Cortex of kidney (tissue), 1 donor: ENCODE measurements around the gene RAB8A.
"Not testable (repeated sequence)": the region's sequence is repeated elsewhere in the genome, so short reads cannot be mapped to it uniquely, and the experiment has no call there.

Experiments
- DNase-seq: peaks from one replicate; lab custom pipeline; 2025; lab: John Stamatoyannopoulos, UW

RAB8A gene

DNA sequence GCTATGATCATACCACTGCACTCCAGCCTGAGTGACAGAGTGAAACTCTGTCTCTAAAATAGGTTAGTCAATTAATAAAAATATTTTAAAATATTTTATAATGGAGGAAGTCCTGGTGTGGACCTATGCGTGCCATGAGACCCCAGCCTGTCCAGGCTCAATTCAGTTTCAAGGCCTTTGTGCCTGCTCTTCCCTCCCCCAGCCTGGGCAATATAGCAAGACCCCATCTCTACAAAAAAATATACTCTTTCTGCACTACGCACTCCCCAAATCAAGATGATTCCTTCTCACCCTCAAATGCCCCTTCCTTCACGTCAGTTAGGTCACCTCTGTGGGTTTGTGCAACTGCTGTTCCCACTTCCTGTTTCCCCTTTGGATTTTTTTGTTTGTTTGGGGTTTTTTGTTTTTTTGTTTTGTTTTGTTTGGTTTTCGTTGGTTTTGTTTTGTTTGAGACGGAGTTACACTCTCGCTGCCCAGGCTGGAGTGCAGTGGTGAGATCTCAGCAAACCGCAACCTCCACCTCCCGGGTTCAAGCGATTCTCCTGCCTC, 30.4 kb downstream of the RAB8A start:
- DNase-seq = no peak

- no peak for DNase-seq
These were observed 31.9 kb downstream of the RAB8A start, which contains the start of gene HSH2D for GRCh38 chr19:16143399-16144215. HSH2D (plus strand) TSS chr19:16143685; CDS start chr19:16148751, 5,066 bp downstream.

DNA sequence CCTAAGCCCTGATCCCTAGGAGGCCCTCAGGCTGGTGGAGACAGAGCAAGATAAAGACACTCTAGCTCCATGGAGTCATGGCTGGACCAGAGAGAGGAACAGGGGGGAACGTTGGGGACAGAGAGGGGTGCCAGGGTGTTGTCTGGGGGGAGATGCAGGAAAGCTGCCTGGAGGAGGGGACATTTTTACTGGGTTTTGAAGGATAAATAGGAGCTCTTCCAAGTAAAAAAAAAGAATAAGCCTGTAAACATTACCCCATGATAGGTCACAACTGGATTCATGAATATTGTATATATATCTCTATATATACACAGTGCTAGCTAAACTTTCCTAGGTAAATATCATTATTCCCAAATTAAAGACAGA, 32.5 kb downstream of the RAB8A start:
- no peak for DNase-seq

- DNase-seq = no peak
These were observed 34.4 kb downstream of the RAB8A start for GRCh38 chr19:16146112-16146511.

GRCh38 chr19:16148443-16149229, 36.9 kb downstream of the RAB8A start:
- no peak for DNase-seq

- no peak for DNase-seq
These were observed 42.1 kb downstream of the RAB8A start for GRCh38 chr19:16153582-16154336.

GRCh38 chr19:16154557-16154956, 42.9 kb downstream of the RAB8A start:
- no peak for DNase-seq

GRCh38 chr19:16155128-16155527, 43.4 kb downstream of the RAB8A start:
- DNase-seq = no peak

DNA sequence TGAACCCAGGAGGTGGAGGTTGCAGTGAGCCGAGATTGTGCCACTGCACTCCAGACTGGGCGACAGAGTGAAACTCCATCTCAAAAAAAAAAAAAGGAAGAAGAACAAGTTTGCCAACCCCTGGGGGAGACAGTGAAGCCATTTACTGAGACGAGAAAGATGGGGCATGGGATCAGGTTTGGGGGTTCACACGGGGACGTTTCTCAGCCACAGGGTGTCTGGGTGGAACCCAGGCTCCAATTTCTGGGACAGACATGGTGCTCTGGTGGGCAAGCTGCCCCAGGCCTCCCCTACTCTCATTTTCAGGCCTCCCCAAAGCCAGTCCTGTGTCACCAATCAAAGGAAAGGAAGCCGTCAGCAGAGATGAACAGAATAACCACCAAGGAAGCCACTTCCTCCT, 45.2 kb downstream of the RAB8A start:
- no peak for DNase-seq

DNA sequence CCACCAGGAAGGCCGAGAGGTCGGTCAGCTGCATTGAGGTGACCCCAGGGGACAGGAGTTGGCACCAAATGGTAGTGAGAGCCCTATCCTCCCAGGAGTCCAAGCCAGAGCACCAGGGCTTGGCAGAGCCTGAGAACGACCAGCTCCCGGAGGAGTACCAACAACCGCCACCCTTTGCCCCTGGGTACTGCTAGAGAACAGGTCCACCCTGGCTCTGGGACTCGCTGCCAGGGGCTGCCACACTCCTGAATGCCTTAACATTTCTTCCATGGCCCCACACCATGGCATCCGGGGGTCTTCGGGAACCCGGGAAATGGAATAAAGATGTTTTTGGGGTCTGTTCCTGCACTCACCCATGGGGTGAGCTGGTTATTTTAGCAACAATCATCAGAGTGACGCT, 45.9 kb downstream of the RAB8A start:
- DNase-seq = no peak

DNA sequence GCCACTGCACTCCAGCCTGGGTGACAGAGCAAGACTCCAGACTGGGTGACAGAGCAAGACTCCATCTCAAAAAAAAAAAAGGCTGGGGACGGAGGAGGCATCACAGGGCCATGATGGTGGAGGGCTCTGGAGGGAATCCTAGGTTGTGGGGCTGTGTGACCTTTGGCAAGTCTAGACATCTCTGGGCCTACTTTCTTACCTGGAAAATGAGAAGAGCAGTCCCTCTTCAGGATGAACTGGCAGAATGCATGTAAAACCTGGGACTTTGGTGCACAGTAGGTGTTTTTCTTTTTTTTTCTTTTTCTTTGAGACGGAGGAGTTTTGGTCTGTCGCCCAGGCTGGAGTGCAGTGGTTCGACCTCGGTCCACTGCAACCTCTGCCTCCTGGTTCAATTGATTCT, 48.0 kb downstream of the RAB8A start:
- no peak for DNase-seq

DNA sequence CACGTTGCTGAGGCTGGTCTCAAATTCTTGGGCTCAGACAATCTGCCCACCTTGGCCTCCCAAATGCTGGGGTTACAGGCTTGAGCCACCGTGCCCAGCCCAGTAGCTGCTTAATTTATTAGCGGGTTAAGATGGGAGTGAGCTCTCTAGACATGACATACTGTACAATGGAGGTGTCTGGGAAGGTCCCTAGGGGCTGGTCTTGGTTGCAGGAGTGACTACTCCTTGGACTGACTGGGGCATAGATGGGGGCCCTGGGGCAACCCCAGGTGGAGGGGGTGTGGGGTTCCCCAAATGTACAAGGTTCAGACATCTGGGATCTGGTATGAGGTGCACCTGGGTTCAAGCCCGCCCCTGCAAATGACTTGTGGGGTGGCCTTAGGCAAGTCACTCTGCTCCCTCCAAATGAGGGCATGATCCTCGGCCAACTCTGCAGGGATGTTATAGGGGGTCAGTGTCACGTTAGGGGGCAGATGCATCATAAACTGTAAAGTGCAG, 48.8 kb downstream of the RAB8A start:
- DNase-seq = no peak

DNA sequence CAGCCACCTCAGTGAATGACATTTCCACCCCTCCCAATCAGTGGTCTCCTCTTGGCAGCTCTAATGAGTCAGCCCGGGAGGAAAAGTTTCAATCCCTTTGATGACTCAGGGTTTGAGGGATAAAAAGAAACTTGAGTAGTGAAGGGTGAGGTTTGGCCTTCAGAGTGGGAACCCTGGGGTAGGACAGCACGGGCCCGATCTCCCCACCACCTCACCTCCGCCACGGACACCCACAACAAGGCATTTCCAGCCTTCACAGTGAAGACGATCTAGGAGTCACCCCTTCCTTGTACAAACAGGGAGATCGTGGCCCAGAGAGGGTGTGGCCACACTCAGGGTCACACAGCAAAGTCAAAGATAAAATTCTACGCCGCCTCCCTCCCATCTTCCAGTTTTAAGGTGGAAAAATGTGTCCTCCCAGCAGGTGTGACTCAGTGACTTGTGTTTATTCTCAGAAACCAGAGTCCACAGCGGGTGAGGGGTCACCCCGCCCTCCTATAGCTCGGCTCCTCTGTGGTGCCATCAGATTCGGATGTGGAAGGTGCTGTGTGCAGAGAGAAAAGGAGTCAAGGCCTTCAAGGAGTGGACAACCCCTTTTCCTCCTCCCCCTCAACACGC, 49.4 kb downstream of the RAB8A start:
- DNase-seq = no peak

GRCh38 chr19:16161840-16162239, 50.2 kb downstream of the RAB8A start:
- DNase-seq = no peak

DNA sequence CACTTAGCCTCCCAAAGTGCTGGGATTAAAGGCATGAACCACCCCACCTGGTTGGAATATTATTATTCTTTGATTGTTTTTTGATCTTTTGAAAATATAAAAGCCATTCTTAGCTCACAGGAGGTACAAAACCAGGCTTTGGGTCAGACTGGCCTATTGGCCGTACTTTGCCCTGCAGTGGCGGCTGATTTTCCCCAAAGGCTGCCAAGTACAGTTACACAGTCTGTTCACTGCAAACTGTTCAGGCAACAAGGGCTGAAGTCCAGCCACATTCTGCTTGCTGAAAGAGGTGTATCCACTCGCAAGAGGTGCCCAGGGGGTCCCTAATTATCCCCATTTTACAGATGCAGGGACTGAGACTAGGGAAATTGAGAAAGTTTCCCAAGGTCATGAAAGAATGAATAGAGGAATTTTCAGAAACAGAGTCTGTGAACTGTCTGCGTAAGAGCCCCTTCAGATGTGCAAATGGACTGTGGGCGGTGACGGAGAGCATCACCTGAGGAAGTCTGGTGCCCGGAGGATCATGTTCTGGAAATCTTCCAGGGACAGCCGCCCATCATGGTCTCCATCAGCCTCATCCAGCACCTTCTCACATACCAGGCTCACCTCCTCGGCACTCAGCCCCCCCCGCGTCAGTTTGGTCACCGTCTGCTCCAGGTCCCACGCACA, 52.7 kb downstream of the RAB8A start:
- no peak for DNase-seq

DNA sequence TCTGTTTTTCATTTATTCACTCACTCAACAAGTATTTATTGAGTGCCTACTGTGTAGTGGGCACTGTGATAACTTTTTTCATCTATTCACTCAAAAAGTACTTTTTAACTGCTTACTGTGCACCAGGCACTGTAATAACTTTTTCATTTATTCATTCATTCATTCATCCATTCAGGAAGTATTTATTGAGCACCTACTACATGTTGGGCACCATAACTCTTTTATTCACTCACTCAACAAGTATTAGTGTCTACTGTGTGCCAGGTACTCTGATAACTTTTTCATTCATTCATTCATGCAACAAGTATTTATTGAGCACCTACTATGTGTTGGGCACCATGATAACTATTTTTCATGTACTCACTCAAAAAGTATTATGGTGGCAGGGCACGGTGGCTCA, 54.7 kb downstream of the RAB8A start:
- no peak for DNase-seq

DNA sequence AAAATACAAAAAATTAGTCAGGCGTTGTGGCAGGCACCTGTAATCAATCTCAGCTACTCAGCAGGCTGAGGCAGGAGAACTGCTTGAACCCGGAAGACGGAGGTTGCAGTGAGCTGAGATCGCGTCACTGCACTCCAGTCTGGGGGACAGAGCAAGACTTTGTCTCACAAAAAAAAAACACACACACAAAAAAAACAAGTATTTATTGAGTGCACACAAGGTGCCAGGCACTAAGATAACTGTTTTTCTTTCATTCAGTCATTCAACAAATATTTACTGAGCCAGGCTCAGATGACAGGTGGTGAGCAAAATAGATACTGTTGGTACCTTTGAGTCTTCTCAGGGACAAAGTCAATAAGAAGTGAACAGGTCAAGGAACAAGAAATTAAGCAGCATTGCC, 55.4 kb downstream of the RAB8A start:
- DNase-seq = no peak

DNA sequence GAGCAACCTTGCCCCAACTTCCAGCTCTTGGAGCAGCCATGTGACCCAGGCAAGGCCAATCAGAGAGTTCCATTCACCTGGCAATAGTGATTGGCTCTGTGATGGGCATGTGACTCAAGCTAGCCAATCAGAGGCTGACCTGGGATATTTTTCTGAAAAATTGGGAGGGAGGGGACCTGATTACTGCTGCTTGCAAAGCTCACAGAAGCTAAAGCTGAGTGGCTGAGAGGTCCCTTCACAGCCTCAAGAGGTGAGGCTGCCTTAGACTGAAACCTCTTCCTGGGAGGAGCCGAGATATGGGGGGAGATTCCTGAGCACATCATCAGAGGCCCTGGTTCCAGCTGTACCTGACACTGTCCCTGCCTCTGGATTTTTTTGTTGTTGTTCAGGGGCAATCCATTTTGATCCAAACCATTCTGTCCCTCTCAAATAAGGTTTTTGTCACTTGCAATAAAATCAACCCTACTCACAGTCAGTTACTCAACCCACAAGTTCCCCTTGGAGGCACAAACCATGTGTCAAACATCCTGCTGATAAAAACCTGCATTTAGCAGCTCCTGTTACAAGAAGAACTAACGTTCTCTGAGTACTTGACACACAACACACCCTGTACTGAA, 56.9 kb downstream of the RAB8A start:
- DNase-seq = no peak

- DNase-seq = no peak
These were observed 58.4 kb downstream of the RAB8A start for GRCh38 chr19:16170134-16170533.

GRCh38 chr19:16175954-16176353, 64.3 kb downstream of the RAB8A start:
- DNase-seq = no peak

DNA sequence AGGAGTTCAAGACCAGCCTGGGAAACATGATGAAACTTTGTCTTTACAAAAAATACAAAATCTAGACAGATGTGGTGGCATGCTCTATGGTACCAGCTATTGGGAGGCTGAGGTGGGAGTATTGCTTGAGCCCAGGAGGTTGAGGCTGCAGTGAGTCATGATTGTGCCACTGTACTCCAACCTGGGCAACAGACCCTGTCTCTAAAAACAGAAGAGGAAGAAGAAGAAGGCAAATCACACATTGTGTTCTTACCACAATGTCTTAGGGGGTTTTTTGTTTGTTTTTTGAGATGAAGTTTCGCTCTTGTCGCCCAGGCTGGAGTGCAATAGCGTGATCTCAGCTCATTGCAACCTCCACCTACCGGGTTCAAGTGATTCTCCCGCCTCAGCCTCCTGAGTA, 67.2 kb downstream of the RAB8A start:
- not testable (repeated sequence) for DNase-seq
